ENCODE data around the gene MS4A4E. TPM values are rescaled to one million over a fixed set of nuclear protein-coding genes. Genes with fewer than 3 reads are reported as not detected.
"Not testable (repeated sequence)": the region's sequence is repeated elsewhere in the genome, so short reads cannot be mapped to it uniquely, and the experiment has no call there.

MS4A4E gene
- total RNA-seq, 1 experiment from 2014 or later: not detected

DNA sequence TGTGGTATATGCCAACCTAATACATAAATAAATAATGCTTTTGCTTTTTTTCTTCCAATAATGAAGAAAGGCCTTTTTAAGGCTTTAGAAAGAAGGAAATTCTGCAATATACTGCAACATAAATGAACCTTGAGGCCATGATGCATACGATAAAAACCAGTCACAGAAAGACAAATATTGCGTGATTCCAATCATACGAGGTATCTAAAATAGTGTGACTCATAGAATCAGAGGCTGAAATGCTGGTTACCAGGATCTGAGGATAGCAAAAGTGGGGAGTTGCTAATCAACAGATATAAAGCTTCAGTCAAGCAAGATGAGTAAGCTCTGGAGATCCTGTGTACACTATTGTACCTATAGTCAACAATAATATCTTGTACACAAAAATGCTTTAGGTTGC, 84.3 kb downstream of the MS4A4E start:
- no peak for DNase-seq
- no peaks in the 10 kb centered on the region for H3K36me3 ChIP-seq (ENCODE audit: low read depth)
- ChIA-PET POLR2A (ENCODE audit: unreplicated experiment) (no interaction called here), CTCF (no interaction called here)
- H3K4me3 ChIP-seq: no peak overlapping the region
- no TSS peak for BruUV-seq (replicated peaks)
- no peak overlapping the region for H3K27ac ChIP-seq
- no peaks in the 10 kb centered on the region; the same call in 1 of the 2 replicates for H3F3A ChIP-seq (ENCODE audit: insufficient read depth, low read depth)
- no peaks in the 10 kb centered on the region for H3K27me3 ChIP-seq (ENCODE audit: insufficient read depth, low read depth)
- H3K9me3 ChIP-seq (ENCODE audit: insufficient read depth, low read depth): no peaks in the 10 kb centered on the region
- H3K4me2 ChIP-seq: no peak overlapping the region
- no peaks in the 10 kb centered on the region for H3K9me2 ChIP-seq (ENCODE audit: insufficient read depth)
- TF ChIP-seq CTCF (conservative IDR thresholded peaks at IDR 0.05) (no peak), EZH2 (IDR thresholded peaks at IDR 0.05; ENCODE audit: low read depth) (no peak)
- no peak overlapping the region for H2AFZ ChIP-seq
- H4K20me1 ChIP-seq (ENCODE audit: insufficient read depth): no peaks in the 10 kb centered on the region
- H3K79me2 ChIP-seq (ENCODE audit: low read depth): no peaks in the 10 kb centered on the region
- intact Hi-C loops (cut with micrococcal nuclease; ENCODE audit: unreplicated experiment): no loop called here
- no peaks in the 10 kb centered on the region for H3K4me1 ChIP-seq (replicated peaks; ENCODE audit: insufficient read depth)

DNA sequence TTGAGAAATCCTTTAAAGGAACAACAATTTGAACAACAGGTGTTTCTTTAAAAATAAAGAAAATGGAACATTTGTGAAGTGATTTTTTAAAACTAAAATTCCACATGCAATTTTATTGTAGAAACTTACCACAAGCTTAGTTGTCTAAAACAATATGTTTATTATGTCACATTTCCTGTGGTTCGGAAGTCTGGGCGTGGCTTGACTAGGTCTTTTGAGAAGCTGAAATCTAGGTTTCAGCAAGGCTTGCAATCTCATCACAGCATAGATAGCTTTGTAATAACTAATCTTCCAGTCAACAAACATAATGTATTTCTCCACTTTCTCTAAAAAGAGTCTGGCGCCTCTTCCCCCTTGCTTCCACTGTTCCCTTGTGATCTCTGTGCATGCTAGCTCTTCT, 87.0 kb downstream of the MS4A4E start:
- Histone ChIP-seq H3K9me2 (ENCODE audit: insufficient read depth) (0 out of 2 replicates have a peak, but pooled peaks cover 5% of the 10 kb centered on the region), H4K20me1 (ENCODE audit: insufficient read depth) (no peaks in the 10 kb centered on the region), H2AFZ (no peak overlapping the region), H3K27ac (no peak overlapping the region), H3K4me3 (no peak overlapping the region), H3K9me3 (ENCODE audit: insufficient read depth, low read depth) (no peaks in the 10 kb centered on the region), H3K27me3 (ENCODE audit: insufficient read depth, low read depth) (no peaks in the 10 kb centered on the region), H3K4me1 (replicated peaks; ENCODE audit: insufficient read depth) (no peaks in the 10 kb centered on the region), H3K79me2 (ENCODE audit: low read depth) (no peaks in the 10 kb centered on the region), H3F3A (ENCODE audit: insufficient read depth, low read depth) (no peaks in the 10 kb centered on the region; the same call in 1 of the 2 replicates), H3K36me3 (ENCODE audit: low read depth) (no peaks in the 10 kb centered on the region), H3K4me2 (no peak overlapping the region)
- POLR2A ChIA-PET (ENCODE audit: unreplicated experiment): no interaction called here
- no peak for TF ChIP-seq EZH2 (IDR thresholded peaks at IDR 0.05; ENCODE audit: low read depth)
- TF ChIP-seq CTCF (conservative IDR thresholded peaks at IDR 0.05): no peak
- CTCF ChIA-PET: no interaction called here
- intact Hi-C loops (cut with micrococcal nuclease; ENCODE audit: unreplicated experiment): no loop called here
- no peak for DNase-seq
- no TSS peak for BruUV-seq (replicated peaks)

GRCh38 chr11:60152727-60153126, 90.2 kb downstream of the MS4A4E start:
- H3K27ac ChIP-seq; H3K9me3 ChIP-seq (ENCODE audit: insufficient read depth, low read depth); H2AFZ ChIP-seq; BruUV-seq (replicated peaks); CTCF ChIA-PET; POLR2A ChIA-PET (ENCODE audit: unreplicated experiment); H3K79me2 ChIP-seq (ENCODE audit: low read depth); H3F3A ChIP-seq (ENCODE audit: insufficient read depth, low read depth); DNase-seq; H3K9me2 ChIP-seq (ENCODE audit: insufficient read depth); H3K27me3 ChIP-seq (ENCODE audit: insufficient read depth, low read depth); intact Hi-C loops (cut with micrococcal nuclease; ENCODE audit: unreplicated experiment); H3K36me3 ChIP-seq (ENCODE audit: low read depth); H3K4me3 ChIP-seq; H4K20me1 ChIP-seq (ENCODE audit: insufficient read depth); H3K4me2 ChIP-seq; H3K4me1 ChIP-seq (replicated peaks; ENCODE audit: insufficient read depth): not testable (repeated sequence)

GRCh38 chr11:60150279-60150678, 92.7 kb downstream of the MS4A4E start:
- H3K79me2 ChIP-seq (ENCODE audit: low read depth): no peaks in the 10 kb centered on the region
- no peak overlapping the region for H3K4me3 ChIP-seq
- H4K20me1 ChIP-seq (ENCODE audit: insufficient read depth): no peaks in the 10 kb centered on the region
- no peak for TF ChIP-seq EZH2 (IDR thresholded peaks at IDR 0.05; ENCODE audit: low read depth)
- TF ChIP-seq CTCF (conservative IDR thresholded peaks at IDR 0.05): no peak
- no peak overlapping the region for H3K27ac ChIP-seq
- BruUV-seq (replicated peaks): no TSS peak
- 0 out of 2 replicates have a peak, but pooled peaks cover 5% of the 10 kb centered on the region for H3K9me2 ChIP-seq (ENCODE audit: insufficient read depth)
- DNase-seq: no peak
- H3K27me3 ChIP-seq (ENCODE audit: insufficient read depth, low read depth): no peaks in the 10 kb centered on the region
- CTCF ChIA-PET: no interaction called here
- no peak overlapping the region for H3K4me2 ChIP-seq
- no peak overlapping the region for H2AFZ ChIP-seq
- POLR2A ChIA-PET (ENCODE audit: unreplicated experiment): no interaction called here
- no peaks in the 10 kb centered on the region for H3F3A ChIP-seq (ENCODE audit: insufficient read depth, low read depth)
- no peaks in the 10 kb centered on the region for H3K36me3 ChIP-seq (ENCODE audit: low read depth)
- H3K4me1 ChIP-seq (replicated peaks; ENCODE audit: insufficient read depth): no peaks in the 10 kb centered on the region
- H3K9me3 ChIP-seq (ENCODE audit: insufficient read depth, low read depth): no peaks in the 10 kb centered on the region
- intact Hi-C loops (cut with micrococcal nuclease; ENCODE audit: unreplicated experiment): no loop called here

Data from PC-9 (cell line).